GM12801 (cell line): ENCODE results near the gene KLHDC4.

ENCODE experiments used
- TF ChIP-seq, protein P1 (sequence below): IDR thresholded peaks from one replicate; pipeline ENCODE4 v1.5.1; 2011; ENCODE audit warnings: control low read depth; ENCODE audit not compliant: insufficient read length; ENCODE audit errors: extremely low read depth

The KLHDC4 gene

DNA sequence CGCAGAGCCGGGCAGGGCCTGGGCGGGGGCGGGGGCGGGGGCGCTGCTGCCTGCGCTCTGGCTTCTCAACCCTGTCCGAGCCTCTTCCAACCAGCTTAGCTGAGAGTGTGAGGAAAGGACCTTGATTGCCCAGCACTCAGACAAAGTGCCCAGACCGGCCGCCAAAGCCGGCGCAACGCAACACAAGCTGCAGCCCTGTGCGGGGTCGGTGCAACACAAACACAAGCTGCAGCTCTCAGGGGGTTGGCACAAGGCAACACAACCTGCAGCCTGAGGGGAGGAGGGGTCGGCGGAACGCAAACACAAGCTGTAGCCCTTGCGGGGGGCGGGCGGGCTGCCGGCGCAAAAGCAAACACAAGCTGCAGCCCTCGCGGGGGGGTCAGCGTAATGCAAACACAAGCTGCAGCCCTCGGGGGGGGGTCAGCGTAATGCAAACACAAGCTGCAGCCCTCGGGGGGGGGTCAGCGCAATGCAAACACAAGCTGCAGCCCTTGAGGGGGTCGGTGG is 60.0 kb downstream of the KLHDC4 start:
- TF ChIP-seq, protein P1, sequence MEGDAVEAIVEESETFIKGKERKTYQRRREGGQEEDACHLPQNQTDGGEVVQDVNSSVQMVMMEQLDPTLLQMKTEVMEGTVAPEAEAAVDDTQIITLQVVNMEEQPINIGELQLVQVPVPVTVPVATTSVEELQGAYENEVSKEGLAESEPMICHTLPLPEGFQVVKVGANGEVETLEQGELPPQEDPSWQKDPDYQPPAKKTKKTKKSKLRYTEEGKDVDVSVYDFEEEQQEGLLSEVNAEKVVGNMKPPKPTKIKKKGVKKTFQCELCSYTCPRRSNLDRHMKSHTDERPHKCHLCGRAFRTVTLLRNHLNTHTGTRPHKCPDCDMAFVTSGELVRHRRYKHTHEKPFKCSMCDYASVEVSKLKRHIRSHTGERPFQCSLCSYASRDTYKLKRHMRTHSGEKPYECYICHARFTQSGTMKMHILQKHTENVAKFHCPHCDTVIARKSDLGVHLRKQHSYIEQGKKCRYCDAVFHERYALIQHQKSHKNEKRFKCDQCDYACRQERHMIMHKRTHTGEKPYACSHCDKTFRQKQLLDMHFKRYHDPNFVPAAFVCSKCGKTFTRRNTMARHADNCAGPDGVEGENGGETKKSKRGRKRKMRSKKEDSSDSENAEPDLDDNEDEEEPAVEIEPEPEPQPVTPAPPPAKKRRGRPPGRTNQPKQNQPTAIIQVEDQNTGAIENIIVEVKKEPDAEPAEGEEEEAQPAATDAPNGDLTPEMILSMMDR = no peak

DNA sequence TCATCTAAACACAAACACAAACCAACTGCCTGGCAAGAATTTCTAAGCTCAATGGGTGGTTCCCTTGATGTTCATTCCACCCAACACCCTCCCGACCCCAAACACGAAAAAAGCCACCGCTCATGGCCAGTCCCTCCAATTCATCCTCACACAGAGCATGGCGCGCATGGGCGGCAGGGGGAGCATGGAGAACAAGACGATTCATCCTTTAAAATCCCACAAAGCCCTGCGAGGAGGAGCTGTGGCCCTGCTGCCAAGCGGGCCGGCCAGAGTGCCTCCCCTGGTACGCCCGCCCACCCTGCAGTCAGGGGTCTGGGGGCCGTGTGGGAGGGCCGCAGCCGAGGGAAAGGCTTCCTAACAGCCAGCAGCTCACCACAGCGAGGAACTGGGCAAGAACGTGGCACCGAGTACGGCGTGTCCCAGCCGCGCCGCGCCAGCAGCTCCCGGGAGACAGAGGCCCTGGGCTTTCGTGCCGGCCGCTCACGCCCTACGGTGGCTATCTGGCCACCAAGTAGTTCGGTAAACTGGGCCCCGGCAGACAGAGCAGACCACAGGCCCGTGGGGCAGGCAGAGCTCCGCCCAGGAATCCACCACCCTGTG is 60.9 kb downstream of the KLHDC4 start:
- TF ChIP-seq, protein P1 = no peak

DNA sequence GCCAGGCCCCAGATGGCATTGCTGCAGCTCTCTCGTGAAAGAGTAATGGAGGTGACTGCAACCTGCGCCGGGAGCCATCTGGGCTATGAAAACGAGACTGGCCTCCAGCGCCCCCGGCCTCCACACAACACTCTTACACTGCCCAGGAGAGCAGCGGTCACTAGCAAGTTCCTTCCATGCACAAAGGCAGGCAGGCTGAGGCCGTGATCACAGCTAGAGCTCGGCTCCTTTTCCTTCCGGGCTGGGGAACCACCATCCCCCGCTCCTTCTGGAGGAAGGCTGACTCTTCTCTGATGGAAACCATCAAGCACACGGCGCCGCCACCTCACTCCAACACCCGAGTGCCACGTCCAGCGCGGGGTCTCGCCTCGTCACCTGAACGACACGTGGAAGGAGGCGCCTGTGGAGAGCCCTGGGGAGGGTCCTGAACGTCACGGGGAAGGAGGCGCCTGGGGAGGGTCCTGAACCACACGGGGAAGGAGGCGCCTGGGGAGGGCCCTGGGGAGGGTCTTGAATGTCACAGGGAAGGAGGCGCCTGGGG is 61.9 kb downstream of the KLHDC4 start:
- TF ChIP-seq, protein P1 = no peak

DNA sequence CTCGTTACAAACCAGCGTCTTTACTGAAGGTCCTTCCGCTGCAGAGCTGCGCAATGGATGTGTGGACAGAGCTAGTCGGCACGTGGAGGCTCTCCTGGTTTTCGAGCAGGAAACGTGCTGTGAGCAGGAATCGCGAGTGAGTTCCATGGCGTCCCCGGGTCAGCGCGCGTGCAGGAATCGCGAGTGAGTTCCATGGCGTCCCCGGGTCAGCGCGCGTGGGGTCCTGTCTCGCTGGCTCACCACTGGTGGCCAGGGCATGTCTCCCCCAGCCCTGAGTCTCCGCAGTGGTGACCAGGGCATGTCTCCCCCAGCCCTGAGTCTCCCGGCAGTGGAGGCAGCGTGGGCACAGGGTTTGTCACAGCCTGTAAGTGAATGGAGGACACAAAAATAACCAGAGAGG is 62.7 kb downstream of the KLHDC4 start:
- TF ChIP-seq, protein P1 = no peak

DNA sequence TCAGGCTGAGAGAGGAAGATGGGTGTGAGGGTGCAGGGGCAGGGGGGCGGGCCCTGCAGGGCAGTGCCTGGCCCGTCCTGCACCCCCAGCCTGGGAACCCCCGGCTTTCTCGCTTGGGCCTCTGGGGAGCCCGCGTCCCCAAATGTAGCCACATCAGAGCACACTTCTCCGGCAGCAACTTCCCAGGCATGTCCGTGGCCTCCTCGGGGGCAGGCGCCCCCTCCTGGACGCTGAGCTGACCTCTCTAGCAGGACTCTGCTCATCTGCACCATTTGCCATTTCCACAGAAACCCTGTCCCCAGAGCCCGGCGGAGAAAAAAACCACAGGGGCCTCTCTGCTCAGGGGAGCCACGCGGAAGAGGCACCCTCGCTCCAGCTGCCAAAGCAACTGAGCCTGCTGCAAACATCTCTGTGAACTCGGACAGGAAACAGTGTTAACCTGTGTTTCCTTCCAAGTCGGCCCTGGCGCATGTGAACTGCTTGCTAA is 63.4 kb downstream of the KLHDC4 start:
- TF ChIP-seq, protein P1 = no peak

DNA sequence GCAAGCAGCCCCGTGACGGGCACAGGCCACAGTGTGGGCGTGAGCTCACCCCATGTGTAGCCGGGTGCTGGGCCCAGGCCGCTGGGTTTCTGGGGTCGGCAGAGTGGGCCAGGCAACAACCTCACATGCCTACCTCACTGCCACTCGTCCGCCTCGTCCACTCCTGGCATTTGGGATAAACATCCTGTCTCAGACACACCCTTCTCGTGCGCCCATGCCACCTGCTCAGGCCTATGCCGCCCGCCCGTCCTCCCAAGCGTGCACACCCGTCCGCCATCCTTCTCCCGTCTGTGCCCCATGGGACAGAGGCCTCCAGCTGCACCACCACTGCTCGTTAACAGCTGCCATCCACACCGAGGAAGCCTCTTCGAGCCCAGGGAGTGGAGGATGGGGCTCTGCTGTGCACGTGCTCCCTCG is 64.3 kb downstream of the KLHDC4 start:
- TF ChIP-seq, protein P1 = no peak

DNA sequence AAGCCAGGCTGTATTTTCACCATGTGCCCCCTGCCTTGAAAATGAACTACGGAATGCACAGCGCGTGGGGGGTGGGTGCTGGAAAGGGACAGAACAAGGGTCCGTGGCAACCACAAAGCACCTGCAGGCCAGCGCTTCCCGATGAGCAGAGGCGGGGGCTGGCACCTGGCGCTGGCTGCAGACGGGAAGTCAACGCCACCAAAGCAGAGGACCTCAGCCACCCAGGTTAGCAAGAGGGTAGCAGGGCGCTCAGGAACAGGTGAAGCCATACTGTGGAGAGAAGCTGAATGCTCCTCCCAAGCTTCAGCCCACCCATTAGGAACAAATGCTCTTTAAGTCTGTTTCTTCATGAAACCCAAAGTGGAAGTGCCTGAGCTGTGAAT is 64.7 kb downstream of the KLHDC4 start:
- TF ChIP-seq, protein P1 = no peak
